NCI-H1417 treated with DMSO at 0.1 percent for 48 hours (cell line): ENCODE measurements around the gene GPR150.
A peak's percentile ranks its signal among the peaks of the same experiment; 100 is the strongest.
"Not testable (repeated sequence)": the region's sequence is repeated elsewhere in the genome, so short reads cannot be mapped to it uniquely, and the experiment has no call there.

Experiments used
- DNase-seq: peaks from one replicate; lab custom pipeline; 2025; lab: John Stamatoyannopoulos, UW

Gene GPR150

GRCh38 chr5:95624368-95624767, 4.5 kb downstream of the GPR150 start:
- no peak for DNase-seq

- no peak for DNase-seq
Measured at GRCh38 chr5:95626701-95627100, 6.8 kb downstream of the GPR150 start.

- DNase-seq, result no peak
Measured at GRCh38 chr5:95627971-95628810, 8.3 kb downstream of the GPR150 start.

DNA sequence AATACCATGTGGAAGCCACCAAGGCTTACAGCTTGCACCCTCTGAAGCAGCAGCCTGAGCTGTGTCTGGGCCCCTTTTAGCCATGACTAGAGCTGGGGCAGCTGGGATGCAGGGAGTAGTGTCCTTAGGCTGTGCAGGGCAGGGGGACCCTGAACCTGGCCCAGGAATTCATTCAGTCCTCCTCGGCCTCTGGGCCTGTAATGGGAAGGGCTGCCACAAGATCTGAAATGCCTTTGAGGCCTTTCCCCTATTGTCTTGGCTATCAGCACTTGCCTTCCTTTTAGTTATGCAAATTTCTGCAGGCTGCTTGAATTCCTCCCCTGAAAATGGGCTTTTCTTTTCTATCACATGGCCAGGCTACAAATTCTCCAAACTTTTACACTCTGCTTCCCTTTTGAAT, 9.0 kb downstream of the GPR150 start:
- no peak for DNase-seq

DNA sequence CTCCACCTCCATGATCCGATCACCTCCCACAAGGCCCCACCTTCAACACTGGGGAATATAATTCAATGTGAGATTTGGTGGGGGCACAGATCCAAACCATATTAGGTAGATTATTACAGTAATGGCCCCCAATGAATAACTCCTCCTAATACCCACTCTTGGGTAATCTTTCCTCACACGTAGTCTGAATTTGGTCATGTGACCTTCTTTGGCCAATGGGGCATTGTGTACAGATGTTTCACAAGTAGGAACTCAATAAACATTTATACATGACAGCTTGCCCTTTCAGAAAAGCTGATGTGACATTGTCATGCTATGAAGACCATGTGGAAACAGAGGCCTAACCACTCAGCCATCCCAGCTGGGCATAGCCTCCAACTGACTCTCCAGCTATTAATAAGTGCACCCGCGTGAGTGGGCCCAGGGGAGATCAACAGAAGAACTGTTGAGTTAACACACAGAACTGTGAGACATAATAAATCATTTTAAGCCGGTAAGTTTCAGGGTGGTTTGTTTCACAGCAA, 10.6 kb downstream of the GPR150 start:
- DNase-seq, result no peak

- no peak for DNase-seq
Measured at GRCh38 chr5:95631255-95631958, 11.5 kb downstream of the GPR150 start.

- DNase-seq, result no peak
Measured at GRCh38 chr5:95631991-95632675, 12.2 kb downstream of the GPR150 start.

GRCh38 chr5:95632942-95633341, 13.1 kb downstream of the GPR150 start:
- not testable (repeated sequence) for DNase-seq

GRCh38 chr5:95633671-95634070, 13.8 kb downstream of the GPR150 start:
- no peak for DNase-seq

DNA sequence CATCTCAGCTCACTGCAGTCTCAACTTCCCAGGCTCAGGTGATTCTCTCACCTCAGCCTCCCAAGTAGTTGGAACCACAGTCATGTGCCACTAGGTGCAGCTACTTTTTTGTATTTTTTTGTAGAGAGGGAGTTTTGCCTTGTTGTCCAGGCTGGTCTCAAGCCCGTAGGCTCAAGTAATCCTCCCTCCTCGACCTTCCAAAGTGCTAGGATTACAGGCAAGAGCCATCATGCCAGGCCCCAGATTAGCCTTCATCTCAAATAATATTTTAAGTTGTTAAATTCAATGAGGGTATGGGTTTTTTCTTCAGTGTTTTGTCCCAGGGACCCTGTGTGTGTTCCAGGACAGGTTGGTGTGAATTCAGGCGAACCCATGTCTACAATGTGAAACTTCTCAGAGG, 14.2 kb downstream of the GPR150 start:
- DNase-seq, result no peak

GRCh38 chr5:95638632-95639031, 18.7 kb downstream of the GPR150 start:
- no peak for DNase-seq

- DNase-seq, result no peak
Measured at GRCh38 chr5:95641741-95642220, 21.9 kb downstream of the GPR150 start.

DNA sequence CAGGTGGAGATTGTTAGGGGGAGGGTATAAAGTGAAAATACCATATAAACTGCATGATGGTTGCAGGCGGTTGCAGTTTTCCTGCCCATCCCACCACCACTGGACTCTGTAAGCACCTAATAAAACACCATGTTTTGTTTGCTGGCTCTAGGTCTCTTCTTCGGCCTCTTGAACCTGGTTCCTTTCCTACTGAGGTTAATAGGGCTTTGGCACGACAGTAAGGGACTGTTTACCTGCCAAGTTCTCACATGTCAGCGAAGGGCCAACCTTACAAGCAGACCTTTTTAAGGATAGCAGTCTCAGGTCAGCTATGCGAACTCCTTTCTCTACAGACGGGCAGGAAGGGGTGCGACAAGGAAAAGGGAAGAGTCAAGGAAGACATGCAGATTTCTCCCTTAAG, 23.3 kb downstream of the GPR150 start:
- DNase-seq, result no peak

- peak; percentile 6 for DNase-seq
Measured at GRCh38 chr5:95644351-95645042, 24.6 kb downstream of the GPR150 start.

- not testable (repeated sequence) for DNase-seq
Measured at GRCh38 chr5:95646226-95646568, 26.3 kb downstream of the GPR150 start.

GRCh38 chr5:95646569-95647431, 26.9 kb downstream of the GPR150 start, which contains the start of gene RFESD:
RFESD (plus strand) TSS chr5:95646777; CDS start chr5:95652272, 5,495 bp downstream.
- peak; percentile 78 for DNase-seq

DNA sequence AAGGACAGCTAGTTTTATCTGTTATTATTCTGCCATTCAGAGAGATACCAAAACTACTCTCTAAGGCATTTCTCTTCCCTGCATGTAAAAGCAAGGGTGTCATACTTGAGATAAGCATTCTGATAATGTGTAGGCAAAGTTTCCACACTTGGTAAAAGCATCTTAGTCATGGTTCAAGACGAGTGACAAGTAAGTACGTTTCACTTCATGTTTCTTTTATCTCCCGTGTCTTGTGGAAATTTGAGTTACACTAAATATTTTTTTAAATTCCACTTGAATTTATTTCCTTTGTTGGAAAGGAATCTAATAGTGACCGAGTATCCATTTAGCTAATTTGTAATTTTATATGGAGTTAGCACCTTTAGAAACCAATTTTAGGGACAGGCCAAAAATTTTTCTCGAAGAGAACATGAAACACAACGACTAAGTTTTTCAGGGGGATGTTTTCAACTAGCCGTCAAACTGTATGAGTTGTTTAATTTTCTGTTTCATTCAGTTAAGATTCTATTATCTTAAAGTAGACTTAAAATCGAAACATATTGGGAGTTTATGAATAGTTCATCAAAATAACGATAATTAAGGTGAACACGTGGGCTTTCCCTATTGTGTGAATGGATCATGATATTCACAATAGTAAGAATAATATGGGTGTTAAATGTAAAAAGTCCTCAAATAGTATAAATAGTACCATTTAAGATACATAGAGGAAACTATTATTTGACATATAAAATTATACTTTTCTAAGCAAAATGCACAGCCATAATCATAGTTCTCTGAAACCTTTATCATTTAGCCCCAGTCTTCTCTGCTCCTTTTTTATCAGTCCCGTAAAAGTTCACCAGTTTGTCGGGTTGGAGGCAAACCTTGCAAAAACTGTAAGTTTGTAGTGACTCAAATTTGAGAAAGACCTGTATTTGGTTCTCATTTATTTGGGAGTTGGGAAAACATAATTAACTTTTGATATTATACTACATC, 28.3 kb downstream of the GPR150 start:
- DNase-seq, result no peak

GRCh38 chr5:95649274-95649673, 29.4 kb downstream of the GPR150 start:
- DNase-seq, result no peak

GRCh38 chr5:95649842-95650620, 30.1 kb downstream of the GPR150 start:
- no peak for DNase-seq
